ENCODE results near the gene TXNDC11.

TXNDC11 gene

GRCh38 chr16:11752856-11753255 lies 10.2 kb upstream of the TXNDC11 start:
- DNase-seq, result no peak

GRCh38 chr16:11750056-11750455 lies 7.4 kb upstream of the TXNDC11 start:
- no peak for DNase-seq

- no peak for DNase-seq
These were observed 6.0 kb upstream of the TXNDC11 start for GRCh38 chr16:11748404-11749254.

GRCh38 chr16:11747949-11748403 lies 5.3 kb upstream of the TXNDC11 start:
- DNase-seq, result no peak

GRCh38 chr16:11744075-11744470 lies 1.4 kb upstream of the TXNDC11 start:
- no peak for DNase-seq

- no peak for DNase-seq
These were observed 834 bp upstream of the TXNDC11 start for GRCh38 chr16:11743308-11744074.

- DNase-seq, result no peak
These were observed 543 bp downstream of the TXNDC11 start for GRCh38 chr16:11742093-11742535.

- no peak for DNase-seq
These were observed 2.1 kb downstream of the TXNDC11 start for GRCh38 chr16:11740567-11740966.

GRCh38 chr16:11738742-11739544 lies 3.7 kb downstream of the TXNDC11 start:
- no peak for DNase-seq

- DNase-seq, result no peak
These were observed 4.9 kb downstream of the TXNDC11 start for GRCh38 chr16:11737713-11738112.

GRCh38 chr16:11736903-11737302 lies 5.8 kb downstream of the TXNDC11 start:
- no peak for DNase-seq

GRCh38 chr16:11735787-11736186 lies 6.9 kb downstream of the TXNDC11 start:
- DNase-seq, result no peak

- no peak for DNase-seq
These were observed 8.0 kb downstream of the TXNDC11 start for GRCh38 chr16:11734653-11735043.

- DNase-seq, result no peak
These were observed 8.5 kb downstream of the TXNDC11 start for GRCh38 chr16:11734025-11734652.

- DNase-seq, result no peak
These were observed 11.4 kb downstream of the TXNDC11 start for GRCh38 chr16:11731222-11731621.

GRCh38 chr16:11729787-11730186 lies 12.9 kb downstream of the TXNDC11 start:
- DNase-seq, result no peak

GRCh38 chr16:11727796-11728543 lies 14.7 kb downstream of the TXNDC11 start:
- DNase-seq, result peak; percentile 64

- no peak for DNase-seq
These were observed 16.6 kb downstream of the TXNDC11 start for GRCh38 chr16:11726008-11726407.

GRCh38 chr16:11725457-11725856 lies 17.2 kb downstream of the TXNDC11 start:
- no peak for DNase-seq

- DNase-seq, result no peak
These were observed 20.2 kb downstream of the TXNDC11 start for GRCh38 chr16:11722468-11722808.

GRCh38 chr16:11721781-11722467 lies 20.7 kb downstream of the TXNDC11 start:
- DNase-seq, result no peak
